WTC11 (cell line): Measurements from ENCODE around the gene RBM8A. TPM values are rescaled to one million over a fixed set of nuclear protein-coding genes. Genes with fewer than 3 reads are reported as not detected.
A peak's percentile ranks its signal among the peaks of the same experiment; 100 is the strongest.

Experiments used
- ATAC-seq: fragments of 200-7000 bp; cut with Tn5 transposase; 2 replicates; pipeline ENCODE4 v1.10.0; 2021; ENCODE audit warnings: mild to moderate bottlenecking, moderate library complexity
- CTCF ChIA-PET: fragments of 300-600 bp; sonication (Branson Sonifier 250); formaldehyde crosslinking; loops from one replicate; lab custom pipeline; 2021; ENCODE audit warnings: antibody characterized with exemption; lab: Charles Lee
- POLR2A ChIA-PET: fragments of 350-600 bp; sonication (Branson Sonifier 250); formaldehyde crosslinking; loops from one replicate; lab custom pipeline; 2021; ENCODE audit warnings: antibody characterized with exemption; lab: Charles Lee
- DNase-seq: peaks from one replicate; pipeline ENCODE4 v3.0.0; 2021; ENCODE audit warnings: low spot score
- H3K27ac Mint-ChIP-seq: 2 replicates; pipeline ENCODE4 v1.8.0; 2021; ENCODE audit warnings: mixed read lengths
- H3K27me3 Mint-ChIP-seq: 2 replicates; pipeline ENCODE4 v1.8.0; 2021; ENCODE audit warnings: low read depth, mild to moderate bottlenecking, moderate library complexity, mixed read lengths
- H3K36me3 Mint-ChIP-seq: 2 replicates; pipeline ENCODE4 v1.8.0; 2021; ENCODE audit warnings: mixed read lengths
- H3K4me1 Mint-ChIP-seq: 2 replicates; pipeline ENCODE4 v1.8.0; 2022; ENCODE audit warnings: mixed read lengths
- H3K4me3 Mint-ChIP-seq: 2 replicates; pipeline ENCODE4 v1.8.0; 2021; ENCODE audit warnings: mild to moderate bottlenecking, moderate library complexity, mixed read lengths
- H3K9me3 Mint-ChIP-seq: 2 replicates; pipeline ENCODE4 v1.8.0; 2021; ENCODE audit warnings: mixed read lengths
- JAZF1 ChIP-seq: fragments of 250-450 bp; sonication (Bioruptor Pico); IDR thresholded peaks from 2 replicates; pipeline ENCODE4 v1.9.0; 2021; ENCODE audit warnings: moderate library complexity, mild to moderate bottlenecking, inconsistent platforms
- OVOL2 ChIP-seq: fragments of 250-450 bp; sonication (Bioruptor Pico); IDR thresholded peaks from 2 replicates; pipeline ENCODE4 v1.9.0; 2021; ENCODE audit warnings: mild to moderate bottlenecking, borderline replicate concordance
- SMAD4 ChIP-seq: sonication (generic); formaldehyde crosslinking; IDR thresholded peaks from 2 replicates; pipeline ENCODE4 v1.8.0; 2022; ENCODE audit warnings: mild to moderate bottlenecking, missing genetic modification reagents
- SOX15 ChIP-seq: fragments of 250-450 bp; sonication (Bioruptor Pico); IDR thresholded peaks from 2 replicates; pipeline ENCODE4 v1.9.0; 2021; ENCODE audit warnings: mild to moderate bottlenecking
- ZNF396 ChIP-seq: fragments of 250-450 bp; sonication (Bioruptor Pico); IDR thresholded peaks from 2 replicates; pipeline ENCODE4 v1.8.0; 2021; ENCODE audit warnings: mild to moderate bottlenecking, moderate library complexity, borderline replicate concordance
- total RNA-seq: library from RNA; stranded (reverse); gene quantifications from 3 replicates; pipeline ENCODE4 v1.2.3, GENCODE V29; 2021
- TF ChIP-seq, protein P1 (sequence below): sonication (generic); formaldehyde crosslinking; IDR thresholded peaks from 2 replicates; pipeline ENCODE4 v1.8.1; 2023; ENCODE audit warnings: mild to moderate bottlenecking, missing genetic modification reagents, borderline replicate concordance
- TF ChIP-seq, protein P2 (sequence below): fragments of 250-450 bp; sonication (Bioruptor Pico); IDR thresholded peaks from 2 replicates; pipeline ENCODE4 v1.9.0; 2021; ENCODE audit warnings: mild to moderate bottlenecking
- TF ChIP-seq, protein P3 (sequence below): fragments of 250-450 bp; sonication (Bioruptor Pico); IDR thresholded peaks from 2 replicates; pipeline ENCODE4 v1.8.0; 2021; ENCODE audit warnings: mild to moderate bottlenecking
- TF ChIP-seq, protein P4 (sequence below): sonication (generic); formaldehyde crosslinking; IDR thresholded peaks from 2 replicates; pipeline ENCODE4 v1.8.0; 2022; ENCODE audit warnings: missing genetic modification reagents

Gene RBM8A
- total RNA-seq, 1 experiment from 2014 or later, result 199 TPM

DNA sequence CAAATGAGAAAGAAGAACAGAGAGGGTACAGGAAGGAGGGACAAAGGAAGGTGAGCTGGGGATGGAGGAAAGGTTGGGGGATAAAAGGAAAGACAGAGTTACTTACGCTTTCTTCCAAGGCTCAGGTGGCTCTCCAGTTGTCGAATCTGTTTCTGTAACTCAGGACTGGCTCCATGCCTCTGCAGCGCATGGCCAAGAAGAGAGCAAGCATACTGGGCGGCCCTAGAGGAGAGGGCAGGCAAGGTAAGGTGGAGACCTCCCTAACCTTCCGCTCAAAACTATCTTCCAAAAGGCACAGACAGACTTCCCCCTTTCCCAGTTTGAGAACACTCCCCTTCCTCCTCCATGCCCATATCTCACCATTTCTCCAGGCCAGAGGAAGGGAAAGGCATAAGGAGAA is 9.7 kb downstream of the RBM8A start (continued):
- TF ChIP-seq, protein P1, sequence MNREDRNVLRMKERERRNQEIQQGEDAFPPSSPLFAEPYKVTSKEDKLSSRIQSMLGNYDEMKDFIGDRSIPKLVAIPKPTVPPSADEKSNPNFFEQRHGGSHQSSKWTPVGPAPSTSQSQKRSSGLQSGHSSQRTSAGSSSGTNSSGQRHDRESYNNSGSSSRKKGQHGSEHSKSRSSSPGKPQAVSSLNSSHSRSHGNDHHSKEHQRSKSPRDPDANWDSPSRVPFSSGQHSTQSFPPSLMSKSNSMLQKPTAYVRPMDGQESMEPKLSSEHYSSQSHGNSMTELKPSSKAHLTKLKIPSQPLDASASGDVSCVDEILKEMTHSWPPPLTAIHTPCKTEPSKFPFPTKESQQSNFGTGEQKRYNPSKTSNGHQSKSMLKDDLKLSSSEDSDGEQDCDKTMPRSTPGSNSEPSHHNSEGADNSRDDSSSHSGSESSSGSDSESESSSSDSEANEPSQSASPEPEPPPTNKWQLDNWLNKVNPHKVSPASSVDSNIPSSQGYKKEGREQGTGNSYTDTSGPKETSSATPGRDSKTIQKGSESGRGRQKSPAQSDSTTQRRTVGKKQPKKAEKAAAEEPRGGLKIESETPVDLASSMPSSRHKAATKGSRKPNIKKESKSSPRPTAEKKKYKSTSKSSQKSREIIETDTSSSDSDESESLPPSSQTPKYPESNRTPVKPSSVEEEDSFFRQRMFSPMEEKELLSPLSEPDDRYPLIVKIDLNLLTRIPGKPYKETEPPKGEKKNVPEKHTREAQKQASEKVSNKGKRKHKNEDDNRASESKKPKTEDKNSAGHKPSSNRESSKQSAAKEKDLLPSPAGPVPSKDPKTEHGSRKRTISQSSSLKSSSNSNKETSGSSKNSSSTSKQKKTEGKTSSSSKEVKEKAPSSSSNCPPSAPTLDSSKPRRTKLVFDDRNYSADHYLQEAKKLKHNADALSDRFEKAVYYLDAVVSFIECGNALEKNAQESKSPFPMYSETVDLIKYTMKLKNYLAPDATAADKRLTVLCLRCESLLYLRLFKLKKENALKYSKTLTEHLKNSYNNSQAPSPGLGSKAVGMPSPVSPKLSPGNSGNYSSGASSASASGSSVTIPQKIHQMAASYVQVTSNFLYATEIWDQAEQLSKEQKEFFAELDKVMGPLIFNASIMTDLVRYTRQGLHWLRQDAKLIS, result no peak
- TF ChIP-seq SOX15 (no peak), JAZF1 (CRISPR knock-in tag) (no peak), OVOL2 (no peak), SMAD4 (no peak)
- TF ChIP-seq, protein P2, sequence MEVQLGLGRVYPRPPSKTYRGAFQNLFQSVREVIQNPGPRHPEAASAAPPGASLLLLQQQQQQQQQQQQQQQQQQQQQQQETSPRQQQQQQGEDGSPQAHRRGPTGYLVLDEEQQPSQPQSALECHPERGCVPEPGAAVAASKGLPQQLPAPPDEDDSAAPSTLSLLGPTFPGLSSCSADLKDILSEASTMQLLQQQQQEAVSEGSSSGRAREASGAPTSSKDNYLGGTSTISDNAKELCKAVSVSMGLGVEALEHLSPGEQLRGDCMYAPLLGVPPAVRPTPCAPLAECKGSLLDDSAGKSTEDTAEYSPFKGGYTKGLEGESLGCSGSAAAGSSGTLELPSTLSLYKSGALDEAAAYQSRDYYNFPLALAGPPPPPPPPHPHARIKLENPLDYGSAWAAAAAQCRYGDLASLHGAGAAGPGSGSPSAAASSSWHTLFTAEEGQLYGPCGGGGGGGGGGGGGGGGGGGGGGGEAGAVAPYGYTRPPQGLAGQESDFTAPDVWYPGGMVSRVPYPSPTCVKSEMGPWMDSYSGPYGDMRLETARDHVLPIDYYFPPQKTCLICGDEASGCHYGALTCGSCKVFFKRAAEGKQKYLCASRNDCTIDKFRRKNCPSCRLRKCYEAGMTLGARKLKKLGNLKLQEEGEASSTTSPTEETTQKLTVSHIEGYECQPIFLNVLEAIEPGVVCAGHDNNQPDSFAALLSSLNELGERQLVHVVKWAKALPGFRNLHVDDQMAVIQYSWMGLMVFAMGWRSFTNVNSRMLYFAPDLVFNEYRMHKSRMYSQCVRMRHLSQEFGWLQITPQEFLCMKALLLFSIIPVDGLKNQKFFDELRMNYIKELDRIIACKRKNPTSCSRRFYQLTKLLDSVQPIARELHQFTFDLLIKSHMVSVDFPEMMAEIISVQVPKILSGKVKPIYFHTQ (CRISPR knock-in tag), result no peak
- TF ChIP-seq, protein P3, sequence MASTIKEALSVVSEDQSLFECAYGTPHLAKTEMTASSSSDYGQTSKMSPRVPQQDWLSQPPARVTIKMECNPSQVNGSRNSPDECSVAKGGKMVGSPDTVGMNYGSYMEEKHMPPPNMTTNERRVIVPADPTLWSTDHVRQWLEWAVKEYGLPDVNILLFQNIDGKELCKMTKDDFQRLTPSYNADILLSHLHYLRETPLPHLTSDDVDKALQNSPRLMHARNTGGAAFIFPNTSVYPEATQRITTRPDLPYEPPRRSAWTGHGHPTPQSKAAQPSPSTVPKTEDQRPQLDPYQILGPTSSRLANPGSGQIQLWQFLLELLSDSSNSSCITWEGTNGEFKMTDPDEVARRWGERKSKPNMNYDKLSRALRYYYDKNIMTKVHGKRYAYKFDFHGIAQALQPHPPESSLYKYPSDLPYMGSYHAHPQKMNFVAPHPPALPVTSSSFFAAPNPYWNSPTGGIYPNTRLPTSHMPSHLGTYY, result no peak

DNA sequence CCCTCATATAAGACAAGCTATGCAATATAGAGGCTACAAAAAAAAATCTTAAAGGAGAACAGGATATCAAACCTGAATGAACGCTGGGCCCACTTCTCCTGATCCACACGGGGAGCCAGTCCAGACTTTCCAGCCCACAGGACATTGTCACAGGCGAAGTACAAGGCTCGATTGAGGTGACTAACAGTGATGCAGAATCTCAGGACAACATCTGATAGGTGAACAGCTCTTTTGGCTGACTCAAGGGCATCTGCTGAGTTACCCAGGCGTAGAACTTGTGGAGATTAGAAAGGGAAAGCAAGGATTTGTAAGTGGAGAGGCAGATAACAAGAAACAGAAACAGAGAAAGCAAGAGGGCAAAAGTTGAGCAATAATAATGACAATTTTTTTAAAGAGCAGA is 10.5 kb downstream of the RBM8A start:
- ChIA-PET POLR2A (no interaction called here), CTCF (no interaction called here)
- Mint-ChIP-seq H3K27me3 (peaks cover 10% of the 10 kb centered on the region), H3K4me3 (peak overlapping the region; percentile 86), H3K36me3 (no peaks in the 10 kb centered on the region), H3K4me1 (peaks cover 19% of the 10 kb centered on the region), H3K27ac (no peak overlapping the region), H3K9me3 (no peaks in the 10 kb centered on the region)
- no peak for TF ChIP-seq ZNF396 (CRISPR knock-in tag)
- TF ChIP-seq, protein P2 (CRISPR knock-in tag), result no peak
- TF ChIP-seq, protein P4, sequence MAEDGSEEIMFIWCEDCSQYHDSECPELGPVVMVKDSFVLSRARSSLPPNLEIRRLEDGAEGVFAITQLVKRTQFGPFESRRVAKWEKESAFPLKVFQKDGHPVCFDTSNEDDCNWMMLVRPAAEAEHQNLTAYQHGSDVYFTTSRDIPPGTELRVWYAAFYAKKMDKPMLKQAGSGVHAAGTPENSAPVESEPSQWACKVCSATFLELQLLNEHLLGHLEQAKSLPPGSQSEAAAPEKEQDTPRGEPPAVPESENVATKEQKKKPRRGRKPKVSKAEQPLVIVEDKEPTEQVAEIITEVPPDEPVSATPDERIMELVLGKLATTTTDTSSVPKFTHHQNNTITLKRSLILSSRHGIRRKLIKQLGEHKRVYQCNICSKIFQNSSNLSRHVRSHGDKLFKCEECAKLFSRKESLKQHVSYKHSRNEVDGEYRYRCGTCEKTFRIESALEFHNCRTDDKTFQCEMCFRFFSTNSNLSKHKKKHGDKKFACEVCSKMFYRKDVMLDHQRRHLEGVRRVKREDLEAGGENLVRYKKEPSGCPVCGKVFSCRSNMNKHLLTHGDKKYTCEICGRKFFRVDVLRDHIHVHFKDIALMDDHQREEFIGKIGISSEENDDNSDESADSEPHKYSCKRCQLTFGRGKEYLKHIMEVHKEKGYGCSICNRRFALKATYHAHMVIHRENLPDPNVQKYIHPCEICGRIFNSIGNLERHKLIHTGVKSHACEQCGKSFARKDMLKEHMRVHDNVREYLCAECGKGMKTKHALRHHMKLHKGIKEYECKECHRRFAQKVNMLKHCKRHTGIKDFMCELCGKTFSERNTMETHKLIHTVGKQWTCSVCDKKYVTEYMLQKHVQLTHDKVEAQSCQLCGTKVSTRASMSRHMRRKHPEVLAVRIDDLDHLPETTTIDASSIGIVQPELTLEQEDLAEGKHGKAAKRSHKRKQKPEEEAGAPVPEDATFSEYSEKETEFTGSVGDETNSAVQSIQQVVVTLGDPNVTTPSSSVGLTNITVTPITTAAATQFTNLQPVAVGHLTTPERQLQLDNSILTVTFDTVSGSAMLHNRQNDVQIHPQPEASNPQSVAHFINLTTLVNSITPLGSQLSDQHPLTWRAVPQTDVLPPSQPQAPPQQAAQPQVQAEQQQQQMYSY (CRISPR knock-in tag), result peak; percentile 65; the same call in 1 of the 2 replicates
- DNase-seq, result no peak
- ATAC-seq, result no peak
